Testis (tissue), 3 donors: ENCODE measurements around the gene XPC. TPM values are rescaled to one million over a fixed set of nuclear protein-coding genes. Genes with fewer than 3 reads are reported as not detected.

Experiments
- DNase-seq: peaks from one replicate; pipeline ENCODE4 v3.0.0-alpha.2; 2019
- H3K27ac ChIP-seq, 2 donors: fragments of 200-600 bp; sonication (generic); one replicate each; pipeline ENCODE4 v1.5.1; 2019
- H3K27me3 ChIP-seq: fragments of 200-600 bp; sonication (generic); one replicate; pipeline ENCODE4 v1.5.1; 2019
- H3K36me3 ChIP-seq: fragments of 200-600 bp; sonication (generic); one replicate; pipeline ENCODE4 v1.5.1; 2017; ENCODE audit warnings: low read depth; ENCODE audit errors: missing control alignments
- H3K4me1 ChIP-seq: fragments of 200-600 bp; sonication (generic); one replicate; pipeline ENCODE4 v1.5.1; 2019
- H3K4me3 ChIP-seq, 2 donors: fragments of 200-600 bp; sonication (generic); one replicate each; pipeline ENCODE4 v1.5.1; 2017 to 2019
- H3K9me3 ChIP-seq: fragments of 200-600 bp; sonication (generic); one replicate; pipeline ENCODE4 v1.5.1; 2017
- POLR2A ChIP-seq: fragments of 450-650 bp; IDR thresholded peaks from one replicate; pipeline ENCODE4 v1.6.1; 2017; ENCODE audit warnings: antibody characterized with exemption, mild to moderate bottlenecking, moderate library complexity
- WGBS, 2 donors: methylation state at CpG; one replicate each; pipeline ENCODE4 v1.1.5; 2018; 5-methylcytosine and 5-hydroxymethylcytosine counted together
- intact Hi-C: fragments of 100-400 bp; cut with DNase I; formaldehyde crosslinking; loops from one replicate; pipeline ENCODE4 v1.15.1; 2023; ENCODE audit warnings: low total_unique reads
- polyA plus RNA-seq: library from polyadenylated mRNA; stranded (reverse); fragments of 350-450 nt; fragmentation: Illumina TruSeq; extraction: RNeasy Lipid Tissue Mini Kit (QIAGEN cat#74804); gene quantifications from one replicate; pipeline ENCODE4 v1.2.3, GENCODE V29; 2014; ENCODE audit warnings: low read depth, low replicate concordance; ENCODE audit not compliant: insufficient read depth
- total RNA-seq, 2 donors: library from RNA; depleted of rRNA; stranded (reverse); fragments of >200 nt; gene quantifications; one replicate each; pipeline ENCODE4 v1.2.3, GENCODE V29; 2016
- TF ChIP-seq, protein P1 (sequence below), 3 experiments: fragments of 450-650 bp in 2 of 3; fragments of 200-600 bp in 1 of 3; sonication (generic) in 1 of 3; IDR thresholded peaks; one replicate each; pipeline ENCODE4 v1.5.1; 2016 to 2019; ENCODE audit warnings: antibody characterized with exemption in 3 of 3, mild to moderate bottlenecking in 2 of 3, moderate library complexity in 1 of 3

XPC gene
- total and polyA plus RNA-seq, 3 donors from 2014 or later: 25.1 to 54.1 (median 48.7) TPM

DNA sequence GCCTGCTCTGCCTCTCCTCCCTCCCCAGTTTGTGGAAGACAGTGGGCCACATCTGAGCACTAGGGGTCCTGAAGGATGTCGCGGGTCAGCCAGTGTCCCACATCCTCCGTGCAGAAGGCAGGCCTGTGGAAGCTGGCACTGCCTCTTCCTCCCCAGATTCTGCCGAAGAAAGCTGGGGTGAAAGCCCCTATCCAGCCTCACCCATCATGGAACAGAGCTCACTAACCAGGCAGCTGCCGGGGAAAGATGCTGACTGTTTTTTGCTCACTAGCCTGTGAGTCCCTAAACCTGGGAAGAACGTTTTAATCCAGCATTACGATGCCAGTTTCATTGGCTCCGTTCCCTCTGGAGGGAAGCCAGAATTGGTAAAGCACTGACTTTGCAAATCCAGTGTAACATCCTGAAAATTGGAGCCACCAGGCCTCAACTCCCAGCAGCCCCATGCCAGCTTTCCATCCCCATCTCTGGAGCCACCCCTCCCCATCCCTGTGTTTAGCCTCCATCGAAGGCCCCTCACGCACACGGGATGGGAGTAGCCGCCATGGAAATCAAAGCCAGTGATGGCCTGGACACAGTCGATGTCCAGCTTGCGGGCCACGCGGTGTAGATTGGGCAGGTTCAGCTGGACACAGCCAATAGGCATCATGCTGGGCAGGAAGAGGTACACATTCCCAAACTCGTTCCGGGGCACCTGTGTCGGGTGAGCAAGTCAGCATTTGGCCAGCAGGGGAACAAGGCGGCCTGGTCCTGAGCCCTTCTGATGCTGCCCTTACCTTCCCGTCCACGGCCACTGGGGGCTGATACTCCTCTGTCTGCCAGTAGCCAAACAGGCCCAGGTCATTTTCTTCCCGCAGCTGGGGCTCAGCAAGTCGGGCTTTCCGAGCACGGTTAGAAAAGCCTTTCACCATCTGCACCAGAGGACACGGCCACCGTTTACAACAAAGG, 30.1 kb downstream of the XPC start:
- Histone ChIP-seq H3K27ac (no peak overlapping the region), H3K9me3 (no peaks in the 10 kb centered on the region), H3K4me3 (no peak overlapping the region), H3K4me1 (peaks cover 12% of the 10 kb centered on the region), H3K36me3 (no peaks in the 10 kb centered on the region), H3K27me3 (no peaks in the 10 kb centered on the region)
- TF ChIP-seq, protein P1, sequence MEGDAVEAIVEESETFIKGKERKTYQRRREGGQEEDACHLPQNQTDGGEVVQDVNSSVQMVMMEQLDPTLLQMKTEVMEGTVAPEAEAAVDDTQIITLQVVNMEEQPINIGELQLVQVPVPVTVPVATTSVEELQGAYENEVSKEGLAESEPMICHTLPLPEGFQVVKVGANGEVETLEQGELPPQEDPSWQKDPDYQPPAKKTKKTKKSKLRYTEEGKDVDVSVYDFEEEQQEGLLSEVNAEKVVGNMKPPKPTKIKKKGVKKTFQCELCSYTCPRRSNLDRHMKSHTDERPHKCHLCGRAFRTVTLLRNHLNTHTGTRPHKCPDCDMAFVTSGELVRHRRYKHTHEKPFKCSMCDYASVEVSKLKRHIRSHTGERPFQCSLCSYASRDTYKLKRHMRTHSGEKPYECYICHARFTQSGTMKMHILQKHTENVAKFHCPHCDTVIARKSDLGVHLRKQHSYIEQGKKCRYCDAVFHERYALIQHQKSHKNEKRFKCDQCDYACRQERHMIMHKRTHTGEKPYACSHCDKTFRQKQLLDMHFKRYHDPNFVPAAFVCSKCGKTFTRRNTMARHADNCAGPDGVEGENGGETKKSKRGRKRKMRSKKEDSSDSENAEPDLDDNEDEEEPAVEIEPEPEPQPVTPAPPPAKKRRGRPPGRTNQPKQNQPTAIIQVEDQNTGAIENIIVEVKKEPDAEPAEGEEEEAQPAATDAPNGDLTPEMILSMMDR (IDR thresholded peaks at IDR 0.05): no peak
- TF ChIP-seq POLR2A: no peak
- intact Hi-C loops: no loop called here
- 86 to 91% methylated on average over 24 to 28 of the region's 28 CpGs for WGBS, 2 donors
- peak; percentile 13 for DNase-seq

DNA sequence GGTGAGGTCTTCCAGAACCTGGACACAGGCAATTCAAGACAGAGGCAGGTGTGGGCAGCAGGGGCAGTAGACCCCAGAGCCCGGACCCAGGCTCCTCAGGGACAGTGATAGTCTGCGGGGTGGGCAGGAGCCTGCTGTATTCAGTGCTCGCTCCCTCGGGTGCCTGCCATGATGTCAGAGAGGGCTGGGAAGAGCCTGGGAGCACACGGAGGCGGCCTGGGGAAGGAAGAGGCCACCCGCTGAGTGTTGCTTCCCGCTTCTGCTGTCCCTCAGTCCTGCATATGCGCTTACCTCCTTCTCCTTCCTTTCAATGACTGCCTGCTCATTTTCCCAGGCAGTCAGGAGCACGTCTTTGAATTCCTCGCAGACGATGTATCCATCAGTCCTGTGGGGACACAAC, 30.8 kb downstream of the XPC start:
- Histone ChIP-seq H3K4me3 (no peak overlapping the region), H3K4me1 (peaks cover 12% of the 10 kb centered on the region), H3K27ac (no peak overlapping the region), H3K36me3 (no peaks in the 10 kb centered on the region), H3K9me3 (no peaks in the 10 kb centered on the region), H3K27me3 (no peaks in the 10 kb centered on the region)
- intact Hi-C loops: no loop called here
- peak; percentile 10 for DNase-seq
- 75 to 88% methylated on average over 10 to 12 of the region's 12 CpGs for WGBS, 2 donors
- TF ChIP-seq, protein P1 (IDR thresholded peaks at IDR 0.05): no peak
- no peak for TF ChIP-seq POLR2A

DNA sequence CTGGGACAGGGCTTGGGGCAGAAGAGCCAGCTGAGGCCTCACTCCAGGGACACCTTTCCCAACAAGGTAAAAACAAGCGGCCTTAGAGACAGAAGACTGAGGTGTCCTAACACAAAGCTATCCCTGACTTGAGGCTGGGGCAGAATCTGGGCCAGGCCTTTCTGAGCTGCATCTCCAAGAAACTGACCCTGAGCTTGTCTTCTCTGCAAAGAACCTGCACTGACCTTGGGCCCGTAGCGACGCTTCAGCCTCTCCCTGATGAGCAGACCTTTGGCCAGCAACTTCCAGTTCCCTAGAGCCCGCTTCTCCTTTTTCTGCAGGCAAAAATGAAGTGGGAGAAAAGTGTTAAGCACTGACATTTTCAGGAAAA, 31.4 kb downstream of the XPC start:
- no peaks in the 10 kb centered on the region for H3K27me3 ChIP-seq
- no peak overlapping the region for H3K27ac ChIP-seq
- H3K4me1 ChIP-seq: peaks cover 12% of the 10 kb centered on the region
- H3K4me3 ChIP-seq: no peak overlapping the region
- intact Hi-C loops: no loop called here
- 70 to 86% methylated on average over 5 of the region's 5 CpGs for WGBS, 2 donors
- DNase-seq: peak; percentile 7
- TF ChIP-seq, protein P1 (IDR thresholded peaks at IDR 0.05): no peak
- TF ChIP-seq POLR2A: no peak
- no peaks in the 10 kb centered on the region for H3K9me3 ChIP-seq
- no peaks in the 10 kb centered on the region for H3K36me3 ChIP-seq

DNA sequence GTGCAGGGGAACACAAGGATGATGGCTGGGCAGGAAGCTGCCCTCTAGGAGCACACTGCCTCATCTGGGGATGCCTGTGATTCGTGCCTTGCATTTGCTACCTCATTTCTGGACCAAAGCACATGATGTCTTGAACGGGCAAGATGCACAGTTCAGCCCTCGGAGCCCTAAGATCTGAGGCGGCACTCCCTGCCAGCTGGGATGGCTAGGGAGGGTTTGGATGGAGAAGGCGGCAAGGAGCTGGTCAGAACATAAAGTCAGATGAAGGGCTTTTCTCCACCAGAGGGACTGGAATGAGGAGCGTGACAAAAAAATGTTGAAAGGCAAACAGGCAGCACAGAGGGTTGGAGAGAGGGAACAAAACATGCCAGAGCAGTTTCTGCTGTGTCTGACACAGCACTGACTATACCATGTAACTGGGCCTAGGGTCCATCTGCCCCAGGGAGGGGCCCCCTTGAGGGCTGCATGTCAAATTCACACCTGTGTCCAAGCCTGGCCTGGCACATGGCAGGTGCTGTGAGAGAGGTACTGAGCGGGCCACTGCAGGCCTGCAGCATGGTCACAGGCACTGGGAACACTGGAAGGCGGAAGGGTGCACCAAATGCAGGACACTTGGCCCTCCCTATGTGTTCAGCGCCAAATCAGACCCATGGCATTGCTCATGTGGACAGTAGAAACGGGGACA, 31.9 kb downstream of the XPC start:
- DNase-seq: peak; percentile 9
- WGBS, 2 donors: 86 to 95% methylated on average over 10 of the region's 10 CpGs
- H3K4me3 ChIP-seq: no peak overlapping the region
- intact Hi-C loops: no loop called here
- TF ChIP-seq, protein P1 (IDR thresholded peaks at IDR 0.05): no peak
- no peak for TF ChIP-seq POLR2A
- no peaks in the 10 kb centered on the region for H3K9me3 ChIP-seq
- no peak overlapping the region for H3K27ac ChIP-seq
- no peaks in the 10 kb centered on the region for H3K27me3 ChIP-seq
- peaks cover 12% of the 10 kb centered on the region for H3K4me1 ChIP-seq
- H3K36me3 ChIP-seq: no peaks in the 10 kb centered on the region
